GM12878 (cell line): ENCODE data around the gene CROT. TPM values are rescaled to one million over a fixed set of nuclear protein-coding genes. Genes with fewer than 3 reads are reported as not detected.

ENCODE experiments used
- ATAC-seq: fragments of 200-7000 bp; cut with Tn5 transposase; 3 replicates; pipeline ENCODE4 v1.9.1; 2020; ENCODE audit warnings: mild to moderate bottlenecking, moderate library complexity
- BruUV-seq: library from RNA; stranded (reverse); fragments of 400-500 nt; replicated peaks from 2 replicates; lab custom pipeline; 2021; lab: Mats Ljungman, UMichigan
- CTCF ChIA-PET: fragments of 300-600 bp; sonication (Branson Sonifier 250); formaldehyde crosslinking; extraction: SDS; loops from one replicate; lab custom pipeline; 2021; ENCODE audit warnings: inconsistent platforms; lab: Yijun Ruan, JAX
- POLR2A ChIA-PET: fragments of 350-600 bp; formaldehyde crosslinking; extraction: SDS; loops from one replicate; lab custom pipeline; 2021; ENCODE audit warnings: inconsistent platforms; lab: Charles Lee
- RAD21 ChIA-PET: fragments of 300-600 bp; sonication (Branson Sonifier 250); formaldehyde crosslinking; loops from one replicate; lab custom pipeline; 2023; ENCODE audit warnings: antibody characterized with exemption; ENCODE audit not compliant: unreplicated experiment; lab: Charles Lee
- SMC1A ChIA-PET: fragments of 300-600 bp; sonication (Branson Sonifier 250); formaldehyde crosslinking; loops from one replicate; lab custom pipeline; 2023; ENCODE audit not compliant: unreplicated experiment, uncharacterized antibody; lab: Charles Lee
- DNase-seq: peaks from one replicate; pipeline ENCODE4 v3.0.0-alpha.2; 2011; ENCODE audit warnings: low read depth, low spot score
- FAIRE-seq: peaks from 3 replicates; lab custom pipeline; 2011; peaks lifted over from hg19 to GRCh38; lab: Jason Lieb, UNC
- H2AFZ ChIP-seq: 2 replicates; pipeline ENCODE4 v1.6.0; 2011; ENCODE audit warnings: low read depth, low read length, control low read depth; ENCODE audit not compliant: control insufficient read depth
- H3K27ac ChIP-seq: 2 replicates; pipeline ENCODE4 v1.5.1; 2011; ENCODE audit warnings: control low read depth; ENCODE audit not compliant: control insufficient read depth, insufficient read depth
- H3K27me3 ChIP-seq, 2 experiments: replicated peaks in 1 of 2; 2 replicates each; pipeline versions ENCODE4 v1.6.0 to v1.6.1; 2011; ENCODE audit warnings: low read length in 1 of 2; ENCODE audit not compliant: control insufficient read depth in 2 of 2, insufficient read depth in 2 of 2
- H3K36me3 ChIP-seq, 2 experiments: 2 replicates each; pipeline ENCODE4 v1.5.1; 2011; ENCODE audit warnings: low read length in 1 of 2; ENCODE audit not compliant: control insufficient read depth in 2 of 2, insufficient read depth in 2 of 2
- H3K4me1 ChIP-seq: 2 replicates; pipeline ENCODE4 v1.6.1; 2011; ENCODE audit warnings: mild to moderate bottlenecking, low read length, moderate library complexity, mixed read lengths; ENCODE audit not compliant: control insufficient read depth, insufficient read depth
- H3K4me2 ChIP-seq: 2 replicates; pipeline ENCODE4 v1.6.0; 2011; ENCODE audit warnings: control low read depth; ENCODE audit not compliant: control insufficient read depth, insufficient read depth
- H3K4me3 ChIP-seq: fragments of 200-600 bp; sonication (generic); 2 replicates; pipeline ENCODE4 v1.5.1; 2016
- H3K79me2 ChIP-seq: 2 replicates; pipeline ENCODE4 v1.6.0; 2011; ENCODE audit warnings: low read length; ENCODE audit not compliant: control insufficient read depth, insufficient read depth
- H3K9ac ChIP-seq: 2 replicates; pipeline ENCODE4 v1.8.0; 2011; ENCODE audit warnings: low read length, control low read depth, mixed read lengths; ENCODE audit not compliant: control insufficient read depth, insufficient read depth
- H3K9me3 ChIP-seq: replicated peaks from 3 replicates; pipeline ENCODE4 v1.5.1; 2011; ENCODE audit warnings: mild to moderate bottlenecking, low read length; ENCODE audit not compliant: control insufficient read depth, insufficient read depth
- H4K20me1 ChIP-seq: 2 replicates; pipeline ENCODE4 v1.6.0; 2011; ENCODE audit not compliant: control insufficient read depth, insufficient read depth
- ATF7 ChIP-seq: fragments of 450-650 bp; IDR thresholded peaks from 2 replicates; pipeline ENCODE4 v1.6.1; 2016; ENCODE audit warnings: low read depth, mild to moderate bottlenecking
- BHLHE40 ChIP-seq, 2 experiments: fragments of 450-650 bp in 1 of 2; IDR thresholded peaks; 2 replicates each; pipeline ENCODE4 v1.6.1; 2011 to 2017; ENCODE audit warnings: low read depth in 2 of 2, borderline replicate concordance in 1 of 2, improper control_type of control experiment in 1 of 2, low read length in 1 of 2, mild to moderate bottlenecking in 1 of 2
- CEBPZ ChIP-seq: fragments of 150-350 bp; IDR thresholded peaks from 2 replicates; pipeline ENCODE4 v1.6.1; 2016; ENCODE audit warnings: low read depth, low read length
- E4F1 ChIP-seq: fragments of 450-650 bp; IDR thresholded peaks from 2 replicates; pipeline ENCODE4 v1.6.1; 2018; ENCODE audit warnings: borderline replicate concordance, mild to moderate bottlenecking; ENCODE audit not compliant: partially characterized antibody
- FOXM1 ChIP-seq: IDR thresholded peaks from 2 replicates; pipeline ENCODE4 v1.6.1; 2012; ENCODE audit warnings: low read depth, mild to moderate bottlenecking, inconsistent platforms, low read length, moderate library complexity
- IRF4 ChIP-seq: IDR thresholded peaks from 2 replicates; pipeline ENCODE4 v1.6.1; 2011; ENCODE audit warnings: low read depth, low read length
- PBX3 ChIP-seq: IDR thresholded peaks from 2 replicates; pipeline ENCODE4 v1.6.1; 2011; ENCODE audit warnings: mild to moderate bottlenecking, low read depth, low read length, moderate library complexity; ENCODE audit not compliant: insufficient replicate concordance
- SMC3 ChIP-seq: IDR thresholded peaks from 2 replicates; pipeline ENCODE4 v1.6.1; 2011; ENCODE audit warnings: low read length, improper control_type of control experiment, borderline replicate concordance
- TBL1XR1 ChIP-seq: IDR thresholded peaks from 2 replicates; pipeline ENCODE4 v1.6.1; 2012; ENCODE audit warnings: low read depth, low read length, improper control_type of control experiment
- YY1 ChIP-seq: IDR thresholded peaks from 2 replicates; pipeline ENCODE4 v1.6.1; 2011; ENCODE audit warnings: low read depth, mild to moderate bottlenecking, low read length
- ZBED1 ChIP-seq: IDR thresholded peaks from 2 replicates; pipeline ENCODE4 v1.6.1; 2016; ENCODE audit warnings: borderline replicate concordance
- ZNF217 ChIP-seq: fragments of 450-650 bp; IDR thresholded peaks from 2 replicates; pipeline ENCODE4 v1.6.1; 2017; ENCODE audit warnings: antibody characterized with exemption, mild to moderate bottlenecking
- ZNF622 ChIP-seq: fragments of 450-650 bp; IDR thresholded peaks from 2 replicates; pipeline ENCODE4 v1.6.1; 2017; ENCODE audit warnings: mild to moderate bottlenecking, inconsistent platforms
- WGBS: methylation state at CpG from one replicate; pipeline ENCODE4 v1.1.6; 2016; ENCODE audit warnings: low lambda C conversion rate; ENCODE audit not compliant: insufficient replicate concordance, insufficient coverage; ENCODE audit errors: missing lambda C conversion rate; 5-methylcytosine and 5-hydroxymethylcytosine counted together
- in situ Hi-C: fragments of 300-500 bp; cut with MboI; formaldehyde crosslinking; loops from 9 replicates; pipeline ENCODE4 v1.14.3; 2018; ENCODE audit warnings: mixed read lengths
- intact Hi-C: fragments of 100-400 bp; cut with micrococcal nuclease; formaldehyde crosslinking; loops from one replicate; pipeline ENCODE4 v1.14.2; 2022; ENCODE audit not compliant: unreplicated experiment
- polyA plus RNA-seq, 11 experiments: library from polyadenylated mRNA; depleted of rRNA in 4 of 11; unstranded in 6 of 11; stranded (reverse) in 5 of 11; fragments of >200 nt; fragmentation: Nextera tagmentation in 4 of 11; fragmentation: Illumina TruSeq in 1 of 11; extraction: Ambion mirVana in 4 of 11; extraction: Trizol in 1 of 11; gene quantifications; 1 replicate in 1 of 11; 2 replicates in 10 of 11; pipeline versions ENCODE4 v1.2.1 to v1.2.3, GENCODE V29; 2011 to 2016; ENCODE audit warnings: inconsistent platforms in 2 of 11, missing spikeins in 2 of 11, low read depth in 1 of 11
- total RNA-seq, 4 experiments: library from RNA; depleted of rRNA in 3 of 4; stranded (reverse); fragments of >200 nt in 3 of 4; fragmentation: Illumina TruSeq in 1 of 4; extraction: Trizol in 1 of 4; gene quantifications; 2 replicates each; pipeline versions ENCODE4 v1.2.1 to v1.2.3, GENCODE V29; 2013 to 2021

The CROT gene
- total and polyA plus RNA-seq, 10 of the 15 experiments (the other 5 are each of a cell fraction or from before 2014, with no cell fraction given) = 5.5 to 15.9 (median 12.1) TPM

- DNase-seq (no peak), ATAC-seq (no peak), FAIRE-seq (no peak)
- in situ Hi-C loops = no loop called here
- RAD21 ChIA-PET = interaction anchor here (0.9 kb wide), 1 partner anchor 59 kb away, joined by 3 read pairs; no protein-coding TSS in a partner anchor
- no TSS peak for BruUV-seq
- no peak overlapping the region for H3K4me2 ChIP-seq
- H3K27me3 ChIP-seq = no peaks in the 10 kb centered on the region
- no peak overlapping the region for H3K9ac ChIP-seq
- TF ChIP-seq ZBED1 = no peak
- TF ChIP-seq YY1 = no peak
- TF ChIP-seq ATF7 = no peak
- TF ChIP-seq SMC3 = no peak
- TF ChIP-seq ZNF622 = no peak
- no peak for TF ChIP-seq FOXM1
- TF ChIP-seq IRF4 = no peak
- TF ChIP-seq BHLHE40 (IDR thresholded peaks at IDR 0.05; ENCODE audit: borderline replicate concordance in 1 of 2, low read depth in 2 of 2, low read length in 1 of 2) = no peak
- no peak for TF ChIP-seq E4F1
- TF ChIP-seq TBL1XR1 = no peak
- no peak for TF ChIP-seq ZNF217
- TF ChIP-seq CEBPZ = no peak
- no peak for TF ChIP-seq PBX3
- TF ChIP-seq, all 136 proteins: peak for 0
- H3K27ac ChIP-seq = no peak overlapping the region
- WGBS = 100% methylated on average over 1 of the region's 1 CpG
- peaks cover 0 to 11% of the 10 kb centered on the region in 2 experiments; a peak in 2 of 4 replicates for H3K36me3 ChIP-seq
- H2AFZ ChIP-seq = no peak overlapping the region
- H3K4me1 ChIP-seq = no peaks in the 10 kb centered on the region
- H3K9me3 ChIP-seq = peaks cover 6% of the 10 kb centered on the region
- no peak overlapping the region for H3K4me3 ChIP-seq
- H3K79me2 ChIP-seq = no peaks in the 10 kb centered on the region
- POLR2A ChIA-PET = no interaction called here
- no peaks in the 10 kb centered on the region for H4K20me1 ChIP-seq
- SMC1A ChIA-PET = no interaction called here
- intact Hi-C loops = no loop called here
- CTCF ChIA-PET = interaction anchor here (1.4 kb wide), 1 partner anchor 10 kb away, joined by 3 read pairs; no protein-coding TSS in a partner anchor
These were observed 11.0 kb downstream of the CROT start for GRCh38 chr7:87356448-87356847.
